GM20000 (cell line): Measurements from ENCODE around the gene SCAF4.

Source experiments
- DNase-seq: peaks from one replicate; pipeline ENCODE4 v3.0.0; 2012; ENCODE audit warnings: low spot score
- CTCF ChIP-seq: IDR thresholded peaks from 2 replicates; pipeline ENCODE4 v1.5.1; 2012; ENCODE audit warnings: mild to moderate bottlenecking, control low read depth; ENCODE audit errors: extremely low read depth, missing control alignments

Gene SCAF4

GRCh38 chr21:31693222-31693621 lies 38.7 kb downstream of the SCAF4 start:
- TF ChIP-seq CTCF, result no peak

GRCh38 chr21:31688603-31689368 lies 43.1 kb downstream of the SCAF4 start:
- no peak for DNase-seq
- no peak for TF ChIP-seq CTCF

More at GRCh38 chr21:31693222-31693621, 38.7 kb downstream of the SCAF4 start:
- no peak for DNase-seq

- TF ChIP-seq CTCF, result no peak
- DNase-seq, result no peak
Observed at GRCh38 chr21:31687108-31687507, 44.8 kb downstream of the SCAF4 start.

GRCh38 chr21:31686272-31686915 lies 45.5 kb downstream of the SCAF4 start:
- no peak for TF ChIP-seq CTCF
- DNase-seq, result no peak

GRCh38 chr21:31684918-31685317 lies 47.0 kb downstream of the SCAF4 start:
- TF ChIP-seq CTCF, result no peak
- no peak for DNase-seq

GRCh38 chr21:31683029-31683428 lies 48.9 kb downstream of the SCAF4 start:
- TF ChIP-seq CTCF, result no peak
- DNase-seq, result no peak

- no peak for DNase-seq
- TF ChIP-seq CTCF, result no peak
Observed at GRCh38 chr21:31682620-31683019, 49.3 kb downstream of the SCAF4 start.
